Measurements from ENCODE around the gene BBIP1. TPM values are rescaled to one million over a fixed set of nuclear protein-coding genes. Genes with fewer than 3 reads are reported as not detected.
A peak's percentile ranks its signal among the peaks of the same experiment; 100 is the strongest.

Gene BBIP1
- polyA plus RNA-seq, 3 donors = 16.2 to 41.1 (median 26.6) TPM

DNA sequence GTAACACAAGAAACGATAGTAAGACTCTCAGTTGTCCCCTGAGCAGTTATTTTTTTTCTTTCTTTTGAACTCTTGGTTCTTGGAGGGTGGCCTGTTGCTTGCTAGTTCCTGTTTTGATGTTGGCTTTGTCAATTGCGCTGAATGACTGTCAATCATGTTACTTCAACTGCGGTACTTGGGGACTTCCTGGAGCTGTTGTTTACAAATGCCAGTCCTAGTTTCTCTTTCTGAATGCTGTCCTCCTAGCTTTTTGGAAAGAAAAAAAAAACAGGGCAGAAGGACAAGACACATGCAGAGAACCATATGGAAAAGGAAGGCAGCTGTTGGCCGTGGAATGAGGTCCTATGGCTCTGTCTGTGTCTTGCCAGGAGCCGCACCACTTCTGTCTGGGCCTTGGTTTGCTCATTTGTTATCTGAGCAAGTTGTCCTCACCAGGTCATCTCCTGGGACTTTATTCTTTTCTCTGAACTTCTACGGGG lies 54.3 kb downstream of the BBIP1 start:
- Histone ChIP-seq H4K20me1 (ENCODE audit: insufficient read depth, low read length) (no peaks in the 10 kb centered on the region), H3K9me3 (replicated peaks in 1 of 2; ENCODE audit: control insufficient read depth in 1 of 2, insufficient read depth in 1 of 2, low read length in 2 of 2) (no peaks in the 10 kb centered on the region), H3K36me3 (replicated peaks in 1 of 2; ENCODE audit: control insufficient read depth in 1 of 2, insufficient read depth in 2 of 2, low read length in 2 of 2) (no peaks in the 10 kb centered on the region), H3K27me3 (ENCODE audit: control insufficient read depth in 2 of 2, insufficient read depth in 2 of 2, low read length in 2 of 2) (no peaks in the 10 kb centered on the region), H2AFZ (ENCODE audit: insufficient read depth, low read depth, low read length, poor library complexity, severe bottlenecking) (peak overlapping the region; percentile 54), H3K4me1 (ENCODE audit: control insufficient read depth in 1 of 2, insufficient read depth in 2 of 2, low read length in 2 of 2) (peaks cover 96% of the 10 kb centered on the region in 2 donors), H3K27ac (ENCODE audit: low read depth in 1 of 2, low read length in 2 of 2) (peak overlapping the region; percentile 98), H3K4me3 (replicated peaks in 1 of 3; ENCODE audit: low read depth in 2 of 3, low read length in 3 of 3) (peak overlapping the region; percentile 21 to 68 (median 26)), H3K79me2 (ENCODE audit: insufficient read depth, low read length) (no peaks in the 10 kb centered on the region), H3K9ac (ENCODE audit: insufficient read depth, low read length, poor library complexity, severe bottlenecking) (peak overlapping the region; percentile 73), H3K4me2 (replicated peaks; ENCODE audit: extremely low read depth, low read length, poor library complexity, severe bottlenecking) (peak overlapping the region; percentile 71)
- peaks cover 95% of the 10 kb centered on the region for H3K4me1 Mint-ChIP-seq
- no peaks in the 10 kb centered on the region for H3K9me3 Mint-ChIP-seq
- peaks cover 0 to 3% (median 0%) of the 10 kb centered on the region in 3 donors for H3K27me3 Mint-ChIP-seq (ENCODE audit: low read depth in 3 of 3)
- TF ChIP-seq, protein P1, sequence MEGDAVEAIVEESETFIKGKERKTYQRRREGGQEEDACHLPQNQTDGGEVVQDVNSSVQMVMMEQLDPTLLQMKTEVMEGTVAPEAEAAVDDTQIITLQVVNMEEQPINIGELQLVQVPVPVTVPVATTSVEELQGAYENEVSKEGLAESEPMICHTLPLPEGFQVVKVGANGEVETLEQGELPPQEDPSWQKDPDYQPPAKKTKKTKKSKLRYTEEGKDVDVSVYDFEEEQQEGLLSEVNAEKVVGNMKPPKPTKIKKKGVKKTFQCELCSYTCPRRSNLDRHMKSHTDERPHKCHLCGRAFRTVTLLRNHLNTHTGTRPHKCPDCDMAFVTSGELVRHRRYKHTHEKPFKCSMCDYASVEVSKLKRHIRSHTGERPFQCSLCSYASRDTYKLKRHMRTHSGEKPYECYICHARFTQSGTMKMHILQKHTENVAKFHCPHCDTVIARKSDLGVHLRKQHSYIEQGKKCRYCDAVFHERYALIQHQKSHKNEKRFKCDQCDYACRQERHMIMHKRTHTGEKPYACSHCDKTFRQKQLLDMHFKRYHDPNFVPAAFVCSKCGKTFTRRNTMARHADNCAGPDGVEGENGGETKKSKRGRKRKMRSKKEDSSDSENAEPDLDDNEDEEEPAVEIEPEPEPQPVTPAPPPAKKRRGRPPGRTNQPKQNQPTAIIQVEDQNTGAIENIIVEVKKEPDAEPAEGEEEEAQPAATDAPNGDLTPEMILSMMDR (IDR thresholded peaks at IDR 0.05) = no peak
- peak overlapping the region; percentile 95 to 99 (median 98) for H3K27ac Mint-ChIP-seq
- peak overlapping the region; percentile 58 to 91 for H3K4me3 Mint-ChIP-seq
- 28% methylated on average over 4 of the region's 6 CpGs for WGBS (ENCODE audit: insufficient coverage)
- H3K36me3 Mint-ChIP-seq = peaks cover 0 to 2% of the 10 kb centered on the region in 2 donors
- peak; percentile 85 to 95 (median 91) for DNase-seq
- intact Hi-C loops (cut with micrococcal nuclease) = no loop called here

DNA sequence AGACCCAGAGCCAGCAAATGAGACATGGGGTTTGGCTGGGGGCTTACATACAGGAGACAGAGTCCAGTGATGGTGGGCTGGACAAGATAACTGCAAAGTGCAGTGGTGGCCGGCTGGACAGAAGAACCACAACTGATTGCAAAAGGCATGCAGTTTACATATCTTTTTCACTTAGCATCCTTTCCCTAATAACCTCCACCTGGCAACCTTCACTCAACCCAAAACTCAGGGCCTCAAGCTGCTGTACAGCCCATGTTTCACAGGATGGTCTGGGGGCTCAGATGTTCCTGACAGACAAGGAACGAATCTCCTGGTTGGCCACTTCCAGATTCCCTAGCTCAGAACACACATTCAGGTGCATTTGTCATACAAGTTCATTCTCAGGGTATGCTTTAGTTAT lies 55.0 kb downstream of the BBIP1 start:
- no peak overlapping the region for H2AFZ ChIP-seq (ENCODE audit: insufficient read depth, low read depth, low read length, poor library complexity, severe bottlenecking)
- no peaks in the 10 kb centered on the region for H3K36me3 ChIP-seq (replicated peaks in 1 of 2; ENCODE audit: control insufficient read depth in 1 of 2, insufficient read depth in 2 of 2, low read length in 2 of 2)
- H3K4me1 ChIP-seq (ENCODE audit: control insufficient read depth in 1 of 2, insufficient read depth in 2 of 2, low read length in 2 of 2) = peaks cover 100% of the 10 kb centered on the region in 2 donors
- H3K27me3 Mint-ChIP-seq (ENCODE audit: low read depth in 3 of 3) = peaks cover 0 to 3% (median 0%) of the 10 kb centered on the region in 3 donors
- peak overlapping the region; percentile 95 to 99 (median 98) for H3K27ac Mint-ChIP-seq
- intact Hi-C loops (cut with micrococcal nuclease) = no loop called here
- H3K9ac ChIP-seq (ENCODE audit: insufficient read depth, low read length, poor library complexity, severe bottlenecking) = no peak overlapping the region
- peak overlapping the region; percentile 53 to 98 for H3K27ac ChIP-seq (ENCODE audit: low read depth in 1 of 2, low read length in 2 of 2)
- TF ChIP-seq, protein P1 (IDR thresholded peaks at IDR 0.05) = no peak
- DNase-seq = no peak
- H4K20me1 ChIP-seq (ENCODE audit: insufficient read depth, low read length) = no peaks in the 10 kb centered on the region
- WGBS (ENCODE audit: insufficient coverage) = 81% methylated on average over 2 of the region's 2 CpGs
- peak overlapping the region; percentile 71 for H3K4me2 ChIP-seq (replicated peaks; ENCODE audit: extremely low read depth, low read length, poor library complexity, severe bottlenecking)
- H3K27me3 ChIP-seq (ENCODE audit: control insufficient read depth in 2 of 2, insufficient read depth in 2 of 2, low read length in 2 of 2) = no peaks in the 10 kb centered on the region
- no peaks in the 10 kb centered on the region for H3K79me2 ChIP-seq (ENCODE audit: insufficient read depth, low read length)
- H3K9me3 ChIP-seq (replicated peaks in 1 of 2; ENCODE audit: control insufficient read depth in 1 of 2, insufficient read depth in 1 of 2, low read length in 2 of 2) = no peaks in the 10 kb centered on the region
- H3K4me3 Mint-ChIP-seq = no peak overlapping the region
- H3K4me3 ChIP-seq (replicated peaks in 1 of 3; ENCODE audit: low read depth in 2 of 3, low read length in 3 of 3) = peak overlapping the region in 1 of 3 experiments; percentile 68
- peaks cover 96% of the 10 kb centered on the region for H3K4me1 Mint-ChIP-seq
- H3K36me3 Mint-ChIP-seq = peaks cover 0 to 2% of the 10 kb centered on the region in 2 donors
- H3K9me3 Mint-ChIP-seq = no peaks in the 10 kb centered on the region

All from CD14-positive monocyte (primary cell).